SK-N-MC (cell line): ENCODE measurements around the gene DPYSL4.
"Not testable (repeated sequence)": the region's sequence is repeated elsewhere in the genome, so short reads cannot be mapped to it uniquely, and the experiment has no call there.

Source experiments
- EZH2 ChIP-seq: fragments of 200-600 bp; sonication (generic); IDR thresholded peaks from one replicate; pipeline ENCODE4 v1.6.1; 2017; ENCODE audit warnings: antibody characterized with exemption
- FOXP2 ChIP-seq: optimal IDR thresholded peaks from 2 replicates; pipeline ENCODE3; 2011; ENCODE audit warnings: mild to moderate bottlenecking, moderate library complexity; ENCODE audit not compliant: insufficient read depth; ENCODE audit errors: extremely low read length, control extremely low read depth

DNA sequence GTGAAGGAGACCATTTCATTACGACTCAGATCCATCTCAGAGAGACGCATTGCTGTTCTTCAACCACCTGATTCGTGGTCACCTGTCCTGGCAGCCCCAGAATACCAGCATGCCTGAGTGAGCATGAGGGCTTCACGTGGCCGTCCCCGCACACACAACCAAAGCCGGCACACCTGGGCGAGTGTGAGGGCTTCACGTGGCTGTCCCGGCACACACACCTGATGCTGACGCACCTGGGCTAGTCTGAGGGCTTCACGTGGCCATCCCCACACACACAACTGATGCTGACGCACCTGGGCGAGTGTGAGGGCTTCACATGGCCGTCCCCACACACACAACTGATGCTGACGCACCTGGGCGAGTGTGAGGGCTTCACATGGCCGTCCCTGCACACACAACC is 34.2 kb downstream of the DPYSL4 start:
- TF ChIP-seq FOXP2, EZH2: not testable (repeated sequence)
